ENCODE data around the gene CXXC1. TPM values are rescaled to one million over a fixed set of nuclear protein-coding genes. Genes with fewer than 3 reads are reported as not detected.
"Not testable (repeated sequence)": the region's sequence is repeated elsewhere in the genome, so short reads cannot be mapped to it uniquely, and the experiment has no call there.

The CXXC1 gene
- total and polyA plus RNA-seq, 8 donors: 55.5 to 78.0 (median 64.8) TPM

DNA sequence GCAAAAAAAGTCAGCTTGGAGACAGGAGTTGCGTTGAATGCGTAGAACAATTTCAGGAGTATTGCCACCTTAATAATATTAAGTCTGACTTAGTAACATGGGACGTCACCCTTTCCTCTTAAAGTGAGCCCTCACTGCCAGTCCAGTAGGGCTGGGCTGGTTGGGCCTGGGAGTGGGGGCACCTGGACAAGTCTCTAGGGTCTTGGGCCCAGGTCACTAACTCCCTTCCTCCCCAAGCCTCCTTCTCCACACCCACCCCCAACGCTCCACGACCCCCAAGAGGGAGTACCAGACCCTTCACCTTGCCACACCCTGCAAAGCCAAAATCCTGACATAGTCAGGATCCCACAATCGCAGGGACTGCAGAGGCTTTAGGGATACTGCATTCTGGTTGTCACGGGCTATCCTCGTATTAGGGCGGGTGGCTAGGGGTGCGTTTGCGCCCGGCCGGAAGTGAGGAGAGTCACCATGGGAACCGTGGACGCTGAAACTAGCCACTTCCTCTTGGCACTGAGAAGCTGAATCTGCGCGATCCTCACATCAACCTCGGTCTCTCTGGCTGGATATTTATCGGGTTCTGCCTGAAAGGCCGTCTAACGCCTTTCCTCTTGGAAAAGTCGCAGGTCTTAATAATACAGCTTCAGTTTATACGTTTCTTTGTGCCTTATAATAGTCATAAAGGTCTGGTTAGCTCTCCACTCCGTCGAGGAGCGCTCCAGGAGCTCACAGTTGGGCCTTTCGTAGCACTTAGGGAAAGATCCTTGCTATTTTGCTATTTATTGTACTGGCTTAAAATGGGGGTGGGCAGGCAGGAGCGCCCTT, 10.3 kb upstream of the CXXC1 start:
- no peaks in the 10 kb centered on the region for H3K36me3 ChIP-seq
- H3K4me1 ChIP-seq: peaks cover 0 to 14% of the 10 kb centered on the region in 2 donors
- TF ChIP-seq, protein P1, sequence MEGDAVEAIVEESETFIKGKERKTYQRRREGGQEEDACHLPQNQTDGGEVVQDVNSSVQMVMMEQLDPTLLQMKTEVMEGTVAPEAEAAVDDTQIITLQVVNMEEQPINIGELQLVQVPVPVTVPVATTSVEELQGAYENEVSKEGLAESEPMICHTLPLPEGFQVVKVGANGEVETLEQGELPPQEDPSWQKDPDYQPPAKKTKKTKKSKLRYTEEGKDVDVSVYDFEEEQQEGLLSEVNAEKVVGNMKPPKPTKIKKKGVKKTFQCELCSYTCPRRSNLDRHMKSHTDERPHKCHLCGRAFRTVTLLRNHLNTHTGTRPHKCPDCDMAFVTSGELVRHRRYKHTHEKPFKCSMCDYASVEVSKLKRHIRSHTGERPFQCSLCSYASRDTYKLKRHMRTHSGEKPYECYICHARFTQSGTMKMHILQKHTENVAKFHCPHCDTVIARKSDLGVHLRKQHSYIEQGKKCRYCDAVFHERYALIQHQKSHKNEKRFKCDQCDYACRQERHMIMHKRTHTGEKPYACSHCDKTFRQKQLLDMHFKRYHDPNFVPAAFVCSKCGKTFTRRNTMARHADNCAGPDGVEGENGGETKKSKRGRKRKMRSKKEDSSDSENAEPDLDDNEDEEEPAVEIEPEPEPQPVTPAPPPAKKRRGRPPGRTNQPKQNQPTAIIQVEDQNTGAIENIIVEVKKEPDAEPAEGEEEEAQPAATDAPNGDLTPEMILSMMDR (IDR thresholded peaks at IDR 0.05): no peak
- H3K9me3 ChIP-seq: no peaks in the 10 kb centered on the region
- intact Hi-C loops (cut with DNase I): no loop called here
- peaks cover 24 to 54% of the 10 kb centered on the region in 2 donors for H3K27me3 ChIP-seq
- no peak overlapping the region for H3K27ac ChIP-seq
- H3K4me3 ChIP-seq: peak overlapping the region; percentile 34 to 37
- peak; percentile 64 to 92 (median 86) for DNase-seq
- ATAC-seq: peak; percentile 96

DNA sequence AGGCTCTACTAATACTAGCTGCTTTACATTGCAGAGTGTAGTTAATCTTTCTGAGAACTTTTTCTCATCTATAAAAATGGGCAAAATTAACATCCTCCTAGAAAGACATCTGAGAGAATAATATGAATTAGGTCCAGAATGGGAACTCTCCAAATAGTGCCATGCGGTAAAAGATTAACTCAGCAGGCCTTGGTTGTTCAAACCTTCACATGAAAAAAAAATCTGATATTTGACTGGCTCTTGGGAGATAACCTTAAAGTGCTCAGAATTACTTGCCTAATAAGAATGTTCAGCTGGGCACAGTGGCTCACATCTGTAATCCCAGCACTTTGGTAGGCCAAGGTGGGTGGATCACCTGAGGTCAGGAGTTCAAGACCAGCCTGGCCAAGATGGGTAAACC, 5.5 kb upstream of the CXXC1 start:
- no peaks in the 10 kb centered on the region for H3K9me3 ChIP-seq
- H3K36me3 ChIP-seq: no peaks in the 10 kb centered on the region
- intact Hi-C loops (cut with DNase I): no loop called here
- TF ChIP-seq, protein P1 (IDR thresholded peaks at IDR 0.05): no peak
- peaks cover 0 to 19% of the 10 kb centered on the region in 2 donors for H3K4me1 ChIP-seq
- ATAC-seq (no peak), DNase-seq (no peak)
- no peak overlapping the region for H3K27ac ChIP-seq
- peaks cover 0 to 6% of the 10 kb centered on the region in 2 donors for H3K27me3 ChIP-seq
- no peak overlapping the region for H3K4me3 ChIP-seq

DNA sequence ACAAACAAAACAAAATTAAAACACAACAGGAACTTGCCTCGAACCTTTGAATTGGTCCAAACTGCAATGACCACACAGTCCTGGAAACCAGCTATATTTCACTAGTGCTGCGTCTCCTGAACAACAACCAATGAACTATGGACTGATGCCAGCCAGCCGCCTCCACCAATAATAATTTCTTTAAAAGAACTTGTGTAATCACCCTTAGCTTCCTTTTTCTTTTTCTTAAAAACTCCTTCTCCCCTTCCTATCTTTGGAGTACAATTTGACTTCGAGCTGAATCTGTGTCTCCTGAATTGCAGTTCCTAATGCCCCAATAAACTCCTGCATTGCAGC, 1.6 kb upstream of the CXXC1 start:
- H3K4me1 ChIP-seq: peaks cover 0 to 31% of the 10 kb centered on the region in 2 donors
- intact Hi-C loops (cut with DNase I): no loop called here

DNA sequence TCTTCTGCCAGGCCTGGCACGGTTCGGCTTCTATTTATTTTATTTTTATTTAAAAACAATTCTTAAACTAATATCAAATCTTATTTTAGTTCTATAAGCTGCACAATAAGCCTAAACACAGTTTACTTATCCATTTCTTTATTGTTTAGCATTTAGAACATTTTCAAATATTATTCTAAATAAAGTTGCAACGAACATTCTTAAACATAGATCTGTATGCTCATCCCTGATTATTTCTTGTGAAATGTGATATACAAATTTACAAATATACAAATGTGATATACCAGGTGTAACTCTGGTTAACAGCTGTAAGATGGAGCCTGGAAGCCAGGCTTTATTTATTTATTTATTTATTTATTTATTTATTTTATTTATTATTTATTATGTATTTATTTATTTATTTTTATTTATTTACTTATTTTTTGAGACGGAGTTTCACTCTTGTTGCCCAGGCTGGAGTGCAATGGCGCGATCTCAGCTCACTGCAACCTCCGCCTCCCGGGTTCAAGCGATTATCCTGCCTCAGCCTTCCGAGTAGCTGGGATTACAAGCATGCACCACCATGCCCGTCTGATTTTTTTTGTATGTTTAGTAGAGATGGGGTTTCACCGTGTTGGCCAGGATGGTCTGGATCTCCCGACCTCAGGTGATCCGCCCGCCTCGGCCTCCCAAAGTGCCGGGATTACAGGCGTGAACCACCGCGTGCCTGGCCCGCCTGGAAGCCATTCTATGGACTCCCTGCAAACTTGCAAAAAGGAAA, 1.0 kb upstream of the CXXC1 start:
- intact Hi-C loops (cut with DNase I): not testable (repeated sequence)

More for the DNA sequence above, 1.6 kb upstream of the CXXC1 start:
- ATAC-seq: no peak
- no peaks in the 10 kb centered on the region for H3K27me3 ChIP-seq
- DNase-seq: no peak
- no peak overlapping the region for H3K27ac ChIP-seq
- TF ChIP-seq, protein P1 (IDR thresholded peaks at IDR 0.05): no peak
- H3K9me3 ChIP-seq: no peaks in the 10 kb centered on the region
- H3K4me3 ChIP-seq: no peak overlapping the region
- peaks cover 0 to 21% of the 10 kb centered on the region in 2 donors for H3K36me3 ChIP-seq

DNA sequence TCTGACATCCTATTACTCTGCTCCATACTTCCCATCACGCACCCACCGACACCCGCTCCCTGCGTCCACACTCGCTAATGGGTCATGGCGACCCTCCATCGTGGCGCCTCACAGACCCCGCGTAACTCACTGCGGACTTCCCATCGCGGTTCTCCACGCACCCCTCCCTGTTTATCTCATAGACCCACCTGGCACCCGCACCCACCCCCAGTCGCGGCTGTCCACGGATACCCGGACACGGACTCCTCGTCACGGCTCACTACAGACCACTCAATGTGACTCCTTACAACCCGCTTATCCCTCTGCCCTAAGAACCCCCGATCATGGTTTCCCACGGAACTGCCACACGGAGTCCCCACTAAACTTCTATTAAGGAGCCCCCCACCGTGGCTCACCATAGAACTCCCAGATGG, 458 bp downstream of the CXXC1 start:
- Histone ChIP-seq H3K27ac (peak overlapping the region; percentile 86 to 90), H3K27me3 (no peaks in the 10 kb centered on the region), H3K4me3 (peak overlapping the region; percentile 73 to 75), H3K4me1 (peaks cover 3 to 33% of the 10 kb centered on the region in 2 donors), H3K9me3 (no peaks in the 10 kb centered on the region), H3K36me3 (peaks cover 0 to 40% of the 10 kb centered on the region in 2 donors)
- peak; percentile 1 for ATAC-seq
- intact Hi-C loops (cut with DNase I): no loop called here
- peak in 1 of 4 donors; percentile 81 for DNase-seq
- TF ChIP-seq, protein P1 (IDR thresholded peaks at IDR 0.05): no peak

More for the DNA sequence above, 1.0 kb upstream of the CXXC1 start:
- H3K27me3 ChIP-seq, DNase-seq, ATAC-seq, H3K9me3 ChIP-seq: not testable (repeated sequence)
- Histone ChIP-seq H3K27ac (peak overlapping the region; percentile 86 to 90), H3K4me3 (peak overlapping the region; percentile 73 to 75), H3K4me1 (peaks cover 0 to 31% of the 10 kb centered on the region in 2 donors), H3K36me3 (peaks cover 0 to 27% of the 10 kb centered on the region in 2 donors)
